GM12864 (cell line): ENCODE measurements around the gene STEAP3.

Experiments
- DNase-seq: peaks from one replicate; pipeline ENCODE4 v3.0.0-alpha.2; 2011; ENCODE audit warnings: low read depth
- H3K4me3 ChIP-seq: 2 replicates; pipeline ENCODE4 v1.5.1; 2011; ENCODE audit warnings: mild to moderate bottlenecking, low read depth, low read length, control low read depth
- CTCF ChIP-seq: IDR thresholded peaks from 2 replicates; pipeline ENCODE4 v1.5.1; 2011; ENCODE audit warnings: low read depth, mild to moderate bottlenecking, moderate library complexity, low read length, control low read depth, inconsistent platforms; ENCODE audit errors: missing control alignments

The STEAP3 gene

DNA sequence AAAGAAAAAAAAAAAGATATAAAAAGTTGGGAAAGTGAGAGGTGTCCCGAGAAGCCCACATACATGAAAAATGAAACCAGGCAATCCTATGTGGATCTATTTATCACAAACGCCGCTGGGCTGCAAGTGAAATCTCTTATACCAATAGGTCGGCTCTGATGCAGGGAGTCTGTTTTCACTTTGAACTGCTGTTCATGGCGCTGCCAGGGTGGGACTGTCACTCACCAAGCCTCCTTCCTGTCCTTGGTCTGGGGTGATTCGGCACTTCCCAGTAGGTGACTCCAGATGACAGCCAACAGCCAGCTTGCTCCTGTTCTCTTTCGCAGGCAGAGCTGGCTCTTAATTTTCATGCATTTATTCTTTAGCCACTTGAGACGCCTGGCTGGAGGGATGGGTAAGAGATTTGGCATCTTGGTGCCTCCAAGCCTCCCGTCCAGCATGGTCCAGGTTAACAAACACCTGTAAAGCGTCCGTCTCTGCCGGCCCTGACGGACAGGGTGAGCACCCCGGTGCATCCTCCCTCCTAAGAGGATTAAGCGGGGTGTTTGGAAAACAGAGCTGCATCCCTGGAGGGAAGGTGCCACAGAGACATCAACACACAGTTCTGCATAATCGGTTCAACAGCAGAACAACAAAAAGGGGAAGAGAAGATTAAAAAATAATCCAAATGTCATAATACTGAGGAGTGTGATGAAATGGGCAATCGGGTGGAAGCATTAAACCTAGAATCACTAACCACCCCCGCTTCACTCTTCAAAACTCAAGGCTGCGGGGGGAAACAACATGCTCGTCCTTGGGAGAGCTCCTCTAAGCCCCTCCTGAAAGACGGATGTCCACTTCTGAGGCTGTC lies 58.7 kb downstream of the STEAP3 start:
- no peak for TF ChIP-seq CTCF
- no peak overlapping the region for H3K4me3 ChIP-seq
- no peak for DNase-seq

DNA sequence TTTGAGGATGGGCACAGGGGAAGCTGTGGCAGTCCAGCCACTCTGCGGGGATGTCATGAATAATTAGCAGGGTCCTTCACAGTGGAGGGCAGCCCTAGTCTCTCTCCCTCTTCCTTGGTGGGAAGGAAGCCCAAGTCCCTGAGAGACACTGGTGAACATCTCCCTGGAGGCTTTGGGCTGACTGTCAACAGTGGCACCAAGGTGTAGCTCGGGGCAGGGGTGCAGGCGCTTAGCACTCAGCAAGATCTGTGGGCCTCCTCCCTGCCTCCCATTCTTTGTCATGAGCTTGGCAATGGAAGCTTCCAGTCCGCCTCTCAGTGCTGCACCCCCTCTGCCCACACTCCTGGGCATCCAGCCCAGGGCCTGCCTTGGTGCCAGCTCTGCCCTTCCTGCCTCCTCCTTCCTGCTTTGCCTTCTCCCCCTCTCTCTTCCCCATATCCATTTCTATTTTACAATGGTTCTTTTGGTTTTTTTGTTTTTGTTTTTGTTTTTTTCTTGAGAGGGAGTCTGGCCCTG lies 59.4 kb downstream of the STEAP3 start:
- no peak overlapping the region for H3K4me3 ChIP-seq
- no peak for TF ChIP-seq CTCF
- DNase-seq, result no peak

- no peak for TF ChIP-seq CTCF
- no peak overlapping the region for H3K4me3 ChIP-seq
- no peak for DNase-seq
These were observed 60.3 kb downstream of the STEAP3 start for GRCh38 chr2:119283873-119284331.

DNA sequence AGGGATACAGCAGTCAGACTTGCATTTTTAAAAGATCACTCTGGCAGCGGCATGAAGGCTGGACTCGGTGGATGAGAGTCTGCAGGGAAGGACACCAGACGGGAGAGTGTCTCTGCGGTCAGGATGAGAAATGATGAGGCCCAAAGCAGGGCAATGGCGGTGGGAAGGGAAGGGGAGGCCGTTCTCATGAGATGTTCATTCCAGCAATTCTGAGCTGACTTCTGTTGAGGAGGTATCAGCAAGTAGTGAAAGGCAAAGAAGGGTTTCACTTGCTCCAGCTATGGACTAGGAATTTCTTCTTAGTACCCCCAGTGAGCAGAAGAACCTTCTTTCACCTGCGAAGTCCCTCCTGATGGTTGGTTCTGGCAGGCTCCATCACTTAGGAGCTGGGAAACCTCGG lies 63.0 kb downstream of the STEAP3 start:
- no peak for TF ChIP-seq CTCF
- H3K4me3 ChIP-seq, result no peak overlapping the region
- no peak for DNase-seq

GRCh38 chr2:119288576-119288975 lies 64.9 kb downstream of the STEAP3 start:
- TF ChIP-seq CTCF, result no peak
- no peak for DNase-seq
- H3K4me3 ChIP-seq, result no peak overlapping the region

GRCh38 chr2:119289093-119289492 lies 65.5 kb downstream of the STEAP3 start:
- H3K4me3 ChIP-seq, result no peak overlapping the region
- DNase-seq, result no peak
- no peak for TF ChIP-seq CTCF
